Liver (tissue), 9 donors: Measurements from ENCODE around the gene C1QTNF1. TPM values are rescaled to one million over a fixed set of nuclear protein-coding genes. Genes with fewer than 3 reads are reported as not detected.

Experiments
- DNase-seq: peaks from one replicate; pipeline ENCODE4 v3.0.0-alpha.2; 2017; ENCODE audit warnings: low spot score
- H3K27ac ChIP-seq, 2 donors: one replicate each; pipeline ENCODE4 v1.7.0; 2013; ENCODE audit warnings: inconsistent platforms in 2 of 2, low read length in 2 of 2, control low read depth in 1 of 2, low read depth in 1 of 2, mild to moderate bottlenecking in 1 of 2
- H3K27me3 ChIP-seq, 4 donors: one replicate each; pipeline versions ENCODE4 v1.6.1 to v1.7.0; 2013; ENCODE audit warnings: low read length in 3 of 4, inconsistent platforms in 1 of 4, mild to moderate bottlenecking in 1 of 4, moderate library complexity in 1 of 4; ENCODE audit not compliant: control insufficient read depth in 4 of 4, insufficient read depth in 4 of 4
- H3K36me3 ChIP-seq, 4 donors: one replicate each; pipeline versions ENCODE4 v1.6.1 to v1.7.0; 2013; ENCODE audit warnings: low read length in 3 of 4, mild to moderate bottlenecking in 3 of 4, low read depth in 1 of 4, moderate library complexity in 1 of 4; ENCODE audit not compliant: control insufficient read depth in 4 of 4, insufficient read depth in 3 of 4
- H3K4me1 ChIP-seq, 4 donors: one replicate each; pipeline versions ENCODE4 v1.6.1 to v1.7.0; 2013; ENCODE audit warnings: low read length in 3 of 4, mild to moderate bottlenecking in 3 of 4, moderate library complexity in 1 of 4; ENCODE audit not compliant: control insufficient read depth in 4 of 4, insufficient read depth in 4 of 4
- H3K4me3 ChIP-seq, 3 donors: one replicate each; pipeline versions ENCODE4 v1.6.1 to v1.7.0; 2013; ENCODE audit warnings: low read length in 3 of 3, control low read depth in 1 of 3, low read depth in 1 of 3, mild to moderate bottlenecking in 1 of 3
- H3K9ac ChIP-seq, 2 donors: one replicate each; pipeline ENCODE4 v1.7.0; 2013; ENCODE audit warnings: low read length in 2 of 2, mild to moderate bottlenecking in 2 of 2, moderate library complexity in 2 of 2, control low read depth in 1 of 2, low read depth in 1 of 2
- H3K9me3 ChIP-seq, 4 donors: one replicate each; pipeline versions ENCODE4 v1.6.1 to v1.7.0; 2013; ENCODE audit warnings: low read length in 3 of 4; ENCODE audit not compliant: control insufficient read depth in 4 of 4
- CTCF ChIP-seq: fragments of 150-350 bp; IDR thresholded peaks from 2 replicates; pipeline ENCODE4 v1.5.1; 2017; ENCODE audit warnings: improper control_type of control experiment, low read depth, low read length; ENCODE audit not compliant: missing input control
- EGR1 ChIP-seq, 2 donors: IDR thresholded peaks; 2 replicates each; pipeline ENCODE4 v1.6.1; 2016 to 2018; ENCODE audit warnings: antibody characterized with exemption in 2 of 2, low read depth in 2 of 2
- FOXA1 ChIP-seq: IDR thresholded peaks from 2 replicates; pipeline ENCODE4 v1.6.1; 2016; ENCODE audit warnings: antibody characterized with exemption
- FOXA2 ChIP-seq: IDR thresholded peaks from 2 replicates; pipeline ENCODE4 v1.6.1; 2016; ENCODE audit warnings: antibody characterized with exemption
- GABPA ChIP-seq, 2 donors: IDR thresholded peaks in 1 of 2; conservative IDR thresholded peaks in 1 of 2; 2 replicates each; pipeline ENCODE4 v1.6.1; 2016; ENCODE audit warnings: antibody characterized with exemption in 2 of 2, mild to moderate bottlenecking in 1 of 2, moderate library complexity in 1 of 2
- HNF4A ChIP-seq, 2 donors: conservative IDR thresholded peaks; 2 replicates each; pipeline ENCODE4 v1.6.1; 2016; ENCODE audit warnings: antibody characterized with exemption in 2 of 2, mild to moderate bottlenecking in 2 of 2
- JUND ChIP-seq, 2 donors: IDR thresholded peaks; 2 replicates each; pipeline ENCODE4 v1.6.1; 2016; ENCODE audit warnings: antibody characterized with exemption in 2 of 2
- MAX ChIP-seq: IDR thresholded peaks from 2 replicates; pipeline ENCODE4 v1.6.1; 2016; ENCODE audit warnings: antibody characterized with exemption
- NR2F2 ChIP-seq: IDR thresholded peaks from 2 replicates; pipeline ENCODE4 v1.6.1; 2016; ENCODE audit warnings: antibody characterized with exemption
- REST ChIP-seq: IDR thresholded peaks from 2 replicates; pipeline ENCODE4 v1.6.1; 2016; ENCODE audit warnings: antibody characterized with exemption, mild to moderate bottlenecking
- RXRA ChIP-seq, 2 donors: IDR thresholded peaks; 2 replicates each; pipeline ENCODE4 v1.6.1; 2017 to 2018; ENCODE audit warnings: antibody characterized with exemption in 2 of 2, mild to moderate bottlenecking in 1 of 2
- SP1 ChIP-seq: IDR thresholded peaks from 2 replicates; pipeline ENCODE4 v1.6.1; 2018; ENCODE audit warnings: antibody characterized with exemption, mild to moderate bottlenecking
- TAF1 ChIP-seq: conservative IDR thresholded peaks from 2 replicates; pipeline ENCODE4 v1.6.1; 2016; ENCODE audit warnings: antibody characterized with exemption, mild to moderate bottlenecking
- YY1 ChIP-seq: IDR thresholded peaks from 2 replicates; pipeline ENCODE4 v1.6.1; 2016; ENCODE audit warnings: antibody characterized with exemption, mild to moderate bottlenecking
- ZBTB33 ChIP-seq: IDR thresholded peaks from 2 replicates; pipeline ENCODE4 v1.6.1; 2016; ENCODE audit warnings: antibody characterized with exemption
- WGBS: extraction: QIAGEN DNeasy Blood & Tissue Kit; methylation state at CpG from one replicate; pipeline ENCODE4 v1.1.7; 2013; 5-methylcytosine and 5-hydroxymethylcytosine counted together
- polyA plus RNA-seq, 2 donors: library from polyadenylated mRNA; stranded (reverse) in 1 of 2; unstranded in 1 of 2; fragments of 200-250 nt in 1 of 2; fragments of >200 nt in 1 of 2; fragmentation: Nextera tagmentation in 1 of 2; extraction: Ambion mirVana in 1 of 2; gene quantifications; one replicate each; pipeline versions ENCODE4 v1.2.1 to v1.2.3, GENCODE V29; 2013 to 2015
- total RNA-seq, 2 donors: library from RNA; depleted of rRNA; stranded (reverse); fragments of >200 nt; gene quantifications; one replicate each; pipeline ENCODE4 v1.2.3, GENCODE V29; 2014
- donor health status: healthy.
- donor health status: healthy.
- donor health status: healthy.
- donor health status: healthy.
- donor health status: healthy.

C1QTNF1 gene
- total and polyA plus RNA-seq, 4 donors, result 0.56 to 54.6 (median 16.1) TPM

GRCh38 chr17:79091226-79091670 is 67.3 kb downstream of the C1QTNF1 start:
- peaks cover 0 to 3% (median 0%) of the 10 kb centered on the region in 4 donors for H3K4me1 ChIP-seq
- no peak overlapping the region for H3K27ac ChIP-seq
- H3K9ac ChIP-seq, result no peak overlapping the region
- no peaks in the 10 kb centered on the region for H3K9me3 ChIP-seq
- H3K36me3 ChIP-seq, result peaks cover 0 to 6% (median 1%) of the 10 kb centered on the region in 4 donors
- DNase-seq, result no peak
- H3K27me3 ChIP-seq, result peaks cover 0 to 2% (median 0%) of the 10 kb centered on the region in 4 donors
- H3K4me3 ChIP-seq, result no peak overlapping the region
- 86% methylated on average over 10 of the region's 10 CpGs for WGBS
- no peak for TF ChIP-seq SP1
- TF ChIP-seq HNF4A (conservative IDR thresholded peaks at IDR 0.05), result no peak
- no peak for TF ChIP-seq MAX
- no peak for TF ChIP-seq ZBTB33
- TF ChIP-seq REST, result no peak
- TF ChIP-seq FOXA1, result no peak
- TF ChIP-seq JUND (IDR thresholded peaks at IDR 0.05), result no peak
- no peak for TF ChIP-seq TAF1
- TF ChIP-seq FOXA2, result no peak
- no peak for TF ChIP-seq CTCF
- TF ChIP-seq EGR1 (IDR thresholded peaks at IDR 0.05; ENCODE audit: low read depth in 2 of 2), result no peak
- TF ChIP-seq NR2F2, result no peak
- no peak for TF ChIP-seq RXRA (IDR thresholded peaks at IDR 0.05)
- no peak for TF ChIP-seq YY1
- no peak for TF ChIP-seq GABPA (IDR thresholded peaks at IDR 0.05 in 1 of 2, conservative IDR thresholded peaks at IDR 0.05 in 1 of 2)

GRCh38 chr17:79092567-79092966 is 68.6 kb downstream of the C1QTNF1 start:
- Histone ChIP-seq H3K4me3 (no peak overlapping the region), H3K27ac (no peak overlapping the region), H3K36me3 (no peaks in the 10 kb centered on the region), H3K27me3 (peaks cover 0 to 4% (median 1%) of the 10 kb centered on the region in 4 donors), H3K9me3 (no peaks in the 10 kb centered on the region), H3K4me1 (peaks cover 0 to 3% (median 0%) of the 10 kb centered on the region in 4 donors), H3K9ac (no peak overlapping the region)
- no peak for DNase-seq
- WGBS, result 63% methylated on average over 4 of the region's 4 CpGs
- no peak for TF ChIP-seq SP1
